ENCODE results near the gene MS4A18. TPM values are rescaled to one million over a fixed set of nuclear protein-coding genes. Genes with fewer than 3 reads are reported as not detected.

Gene MS4A18
- total RNA-seq, 1 experiment from 2014 or later = not detected

GRCh38 chr11:60717956-60718355 lies 6.6 kb upstream of the MS4A18 start (continued):
- TF ChIP-seq SRF (IDR thresholded peaks at IDR 0.05; ENCODE audit: low read depth) (no peak), ZFX (IDR thresholded peaks at IDR 0.05) (no peak), ATF3 (IDR thresholded peaks at IDR 0.05) (no peak), ELF1 (IDR thresholded peaks at IDR 0.05; ENCODE audit: borderline replicate concordance, low read depth) (no peak), EZH2phosphoT487 (IDR thresholded peaks at IDR 0.05; ENCODE audit: borderline replicate concordance) (no peak)

- intact Hi-C loops (cut with micrococcal nuclease) = no loop called here
- Histone ChIP-seq H3K27ac (ENCODE audit: low read depth, low read length) (no peak overlapping the region), H3K9ac (ENCODE audit: low read length) (no peak overlapping the region), H3K4me1 (ENCODE audit: control insufficient read depth in 1 of 2, insufficient read depth in 2 of 2, low read length in 2 of 2) (no peaks in the 10 kb centered on the region), H3K36me3 (ENCODE audit: control insufficient read depth in 1 of 2, insufficient read depth in 2 of 2, low read length in 2 of 2) (no peaks in the 10 kb centered on the region), H3K27me3 (ENCODE audit: insufficient read depth, low read length) (peaks cover 12% of the 10 kb centered on the region), H3K4me2 (ENCODE audit: low read length) (no peak overlapping the region), H3K4me3 (replicated peaks in 1 of 2; ENCODE audit: low read depth in 1 of 2, low read length in 2 of 2) (no peak overlapping the region), H3K9me2 (ENCODE audit: insufficient read depth) (no peaks in the 10 kb centered on the region), H4K20me1 (ENCODE audit: insufficient read depth) (no peaks in the 10 kb centered on the region), H2AFZ (ENCODE audit: low read depth, low read length, poor library complexity, severe bottlenecking) (no peak overlapping the region), H3K79me2 (ENCODE audit: insufficient read depth, low read length) (no peaks in the 10 kb centered on the region), H3K9me3 (ENCODE audit: control insufficient read depth in 1 of 2, insufficient read depth in 1 of 2, low read depth in 1 of 2, low read length in 2 of 2) (no peaks in the 10 kb centered on the region)
- BruUV-seq (replicated peaks) = no TSS peak
- CTCF ChIA-PET = no interaction called here
- RAD21 ChIA-PET (ENCODE audit: low non-redundant PET in 1 of 2, low total read pairs in 2 of 2, uncharacterized antibody in 2 of 2, unreplicated experiment in 2 of 2) = no interaction called here
- TF ChIP-seq SP1 (IDR thresholded peaks at IDR 0.05; ENCODE audit: low read depth) (no peak), CEBPB (IDR thresholded peaks at IDR 0.05; ENCODE audit: low read depth) (no peak), SIN3A (IDR thresholded peaks at IDR 0.05; ENCODE audit: low read depth) (no peak), TCF7L2 (IDR thresholded peaks at IDR 0.05; ENCODE audit: borderline replicate concordance, extremely low read depth, insufficient read depth, insufficient read length) (no peak), EZH2 (IDR thresholded peaks at IDR 0.05) (no peak), CTCF (IDR thresholded peaks at IDR 0.05 in 2 of 3, conservative IDR thresholded peaks at IDR 0.05 in 1 of 3; ENCODE audit: borderline replicate concordance in 1 of 3, insufficient read depth in 1 of 3, low read depth in 2 of 3, low read length in 2 of 3) (no peak), POLR2A (IDR thresholded peaks at IDR 0.05; ENCODE audit: borderline replicate concordance, extremely low read depth, insufficient read depth, insufficient read length) (no peak), ZFX (IDR thresholded peaks at IDR 0.05) (no peak), POLR2AphosphoS5 (IDR thresholded peaks at IDR 0.05; ENCODE audit: low read depth, low read length) (no peak), ATF3 (IDR thresholded peaks at IDR 0.05) (no peak)
- ATAC-seq = no peak
- DNase-seq (ENCODE audit: low read depth, low spot score) = no peak
- POLR2A ChIA-PET = no interaction called here
Measured at GRCh38 chr11:60718524-60719316, 5.8 kb upstream of the MS4A18 start.

Measured in HCT116 (cell line).